ENCODE measurements around the gene CPD. TPM values are rescaled to one million over a fixed set of nuclear protein-coding genes. Genes with fewer than 3 reads are reported as not detected.

The CPD gene
- total RNA-seq, 4 donors from 2014 or later = 38.5 to 112 (median 60.3) TPM

DNA sequence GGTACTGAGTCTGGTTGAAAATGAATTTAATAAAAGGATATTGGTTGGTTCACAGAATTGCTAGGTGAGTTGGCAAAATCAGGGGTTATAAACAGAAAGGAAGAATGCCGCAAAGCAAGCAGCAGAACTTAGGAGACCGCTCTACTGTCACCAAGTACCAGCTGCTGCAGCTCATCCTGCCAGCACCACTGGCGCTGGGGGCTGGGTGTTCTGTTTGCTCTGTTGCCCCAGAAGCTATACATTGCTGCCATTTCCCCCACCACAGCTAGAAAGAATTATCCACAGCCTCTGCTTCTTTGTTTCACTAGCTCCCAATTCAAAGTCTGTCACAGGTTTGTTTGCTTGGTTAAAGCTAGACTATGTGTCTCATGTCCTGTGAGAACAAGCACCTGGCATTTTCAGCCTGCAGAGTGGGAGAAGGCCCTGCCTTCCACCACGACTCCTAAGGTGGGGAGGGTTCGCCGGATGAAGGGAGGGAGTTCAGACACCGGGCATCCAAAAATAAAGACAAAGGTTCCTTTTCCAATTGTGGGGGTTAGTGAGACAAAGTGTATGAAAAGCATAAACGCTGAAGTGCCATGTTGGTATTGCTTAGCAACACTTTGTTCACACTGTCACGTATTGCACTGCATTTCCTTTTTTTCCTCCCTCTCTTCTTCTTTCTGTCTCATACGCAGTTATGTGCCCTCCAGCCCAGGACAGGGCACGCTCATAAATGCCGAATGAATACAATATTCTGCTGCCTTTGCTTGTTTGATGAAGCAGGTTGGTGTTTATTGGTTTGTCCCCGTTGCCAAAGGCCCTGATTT, 9.6 kb upstream of the CPD start:
- DNase-seq (ENCODE audit: low spot score in 2 of 2) = no peak

DNA sequence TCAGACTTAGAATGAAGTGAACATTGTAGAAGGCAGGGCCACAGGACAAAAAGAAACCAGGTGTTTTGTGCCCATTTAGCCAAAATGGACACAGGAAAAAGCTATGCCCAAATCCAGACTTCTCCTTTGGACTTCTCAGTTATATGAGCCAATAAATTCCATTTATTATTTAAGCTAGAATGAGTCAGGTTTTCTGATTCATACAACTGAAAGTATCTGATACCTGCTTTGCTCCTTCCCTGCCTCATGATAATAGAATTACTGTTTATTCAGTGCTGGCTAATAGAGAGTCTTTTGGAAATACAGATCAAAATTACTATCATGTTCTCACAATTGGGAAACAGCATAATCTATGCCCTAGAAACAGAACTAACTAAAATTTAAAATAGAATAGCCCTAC, 8.7 kb upstream of the CPD start:
- Histone ChIP-seq H3K27me3 (no peaks in the 10 kb centered on the region), H3K9me3 (no peaks in the 10 kb centered on the region), H3K4me1 (no peaks in the 10 kb centered on the region), H3K27ac (no peak overlapping the region), H3K4me3 (no peak overlapping the region), H3K36me3 (no peaks in the 10 kb centered on the region)
- TF ChIP-seq, protein P1, sequence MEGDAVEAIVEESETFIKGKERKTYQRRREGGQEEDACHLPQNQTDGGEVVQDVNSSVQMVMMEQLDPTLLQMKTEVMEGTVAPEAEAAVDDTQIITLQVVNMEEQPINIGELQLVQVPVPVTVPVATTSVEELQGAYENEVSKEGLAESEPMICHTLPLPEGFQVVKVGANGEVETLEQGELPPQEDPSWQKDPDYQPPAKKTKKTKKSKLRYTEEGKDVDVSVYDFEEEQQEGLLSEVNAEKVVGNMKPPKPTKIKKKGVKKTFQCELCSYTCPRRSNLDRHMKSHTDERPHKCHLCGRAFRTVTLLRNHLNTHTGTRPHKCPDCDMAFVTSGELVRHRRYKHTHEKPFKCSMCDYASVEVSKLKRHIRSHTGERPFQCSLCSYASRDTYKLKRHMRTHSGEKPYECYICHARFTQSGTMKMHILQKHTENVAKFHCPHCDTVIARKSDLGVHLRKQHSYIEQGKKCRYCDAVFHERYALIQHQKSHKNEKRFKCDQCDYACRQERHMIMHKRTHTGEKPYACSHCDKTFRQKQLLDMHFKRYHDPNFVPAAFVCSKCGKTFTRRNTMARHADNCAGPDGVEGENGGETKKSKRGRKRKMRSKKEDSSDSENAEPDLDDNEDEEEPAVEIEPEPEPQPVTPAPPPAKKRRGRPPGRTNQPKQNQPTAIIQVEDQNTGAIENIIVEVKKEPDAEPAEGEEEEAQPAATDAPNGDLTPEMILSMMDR (IDR thresholded peaks at IDR 0.05) = no peak
- TF ChIP-seq EP300 (IDR thresholded peaks at IDR 0.05) (no peak), POLR2A (IDR thresholded peaks at IDR 0.05) (no peak)
- no peak for DNase-seq (ENCODE audit: low spot score in 2 of 2)

More for the DNA sequence above, 9.6 kb upstream of the CPD start:
- Histone ChIP-seq H3K36me3 (no peaks in the 10 kb centered on the region), H3K27ac (no peak overlapping the region), H3K9me3 (no peaks in the 10 kb centered on the region), H3K4me1 (no peaks in the 10 kb centered on the region), H3K4me3 (no peak overlapping the region), H3K27me3 (no peaks in the 10 kb centered on the region)
- WGBS, 2 donors = 73 to 74% methylated on average over 13 of the region's 13 CpGs
- TF ChIP-seq POLR2A (IDR thresholded peaks at IDR 0.05) (no peak), EP300 (IDR thresholded peaks at IDR 0.05) (no peak)
- TF ChIP-seq, protein P1 (IDR thresholded peaks at IDR 0.05) = no peak

DNA sequence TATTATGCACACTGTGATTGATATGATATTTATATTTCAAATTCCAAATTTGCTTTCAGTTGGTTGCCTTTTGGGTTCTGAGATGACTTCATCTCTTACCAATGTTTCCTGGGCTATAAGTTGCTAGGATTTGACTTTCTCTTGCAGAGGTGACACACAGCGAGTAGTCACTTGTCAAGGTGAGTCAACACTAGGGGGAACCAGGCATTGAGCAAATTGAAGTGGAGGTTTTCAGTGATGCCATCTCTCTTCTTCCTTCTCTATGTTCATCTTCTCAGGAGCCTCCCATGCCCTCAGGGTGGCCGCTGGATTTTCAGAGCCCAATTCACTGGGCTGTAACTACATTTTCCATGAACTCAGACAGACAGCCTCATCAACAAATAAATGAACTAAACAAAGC, 6.0 kb upstream of the CPD start:
- Histone ChIP-seq H3K36me3 (no peaks in the 10 kb centered on the region), H3K27me3 (no peaks in the 10 kb centered on the region), H3K9me3 (no peaks in the 10 kb centered on the region), H3K4me1 (peaks cover 0 to 18% (median 7%) of the 10 kb centered on the region in 4 donors), H3K4me3 (no peak overlapping the region), H3K27ac (no peak overlapping the region)
- no peak for DNase-seq (ENCODE audit: low spot score in 2 of 2)
- no peak for TF ChIP-seq POLR2A (IDR thresholded peaks at IDR 0.05)
- TF ChIP-seq, protein P1 (IDR thresholded peaks at IDR 0.05) = no peak
- no peak for TF ChIP-seq EP300 (IDR thresholded peaks at IDR 0.05)
- 83 to 91% methylated on average over 2 of the region's 2 CpGs for WGBS, 2 donors

DNA sequence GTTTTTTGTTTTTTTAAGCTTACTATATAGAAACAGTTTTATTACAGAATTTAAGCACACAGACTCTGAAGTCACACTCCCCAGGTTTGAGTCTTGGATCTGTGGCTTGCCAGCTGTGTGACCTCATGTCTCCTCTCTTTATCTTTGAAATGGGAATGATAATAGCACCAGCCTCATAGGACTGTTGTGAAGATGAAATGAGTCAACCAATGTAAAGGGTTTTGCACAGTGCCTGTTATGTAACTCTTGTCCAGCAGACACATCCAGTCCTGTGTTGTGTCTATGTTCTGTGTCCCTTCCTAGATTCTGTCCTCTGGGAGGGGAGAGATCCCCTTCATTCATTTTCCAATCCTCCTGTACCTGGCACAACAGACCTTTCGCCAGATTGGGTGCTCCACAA, 3.1 kb upstream of the CPD start:
- WGBS, 2 donors = 96 to 100% methylated on average over 1 of the region's 1 CpG
- TF ChIP-seq, protein P1 (IDR thresholded peaks at IDR 0.05) = no peak
- TF ChIP-seq POLR2A (IDR thresholded peaks at IDR 0.05) = no peak

DNA sequence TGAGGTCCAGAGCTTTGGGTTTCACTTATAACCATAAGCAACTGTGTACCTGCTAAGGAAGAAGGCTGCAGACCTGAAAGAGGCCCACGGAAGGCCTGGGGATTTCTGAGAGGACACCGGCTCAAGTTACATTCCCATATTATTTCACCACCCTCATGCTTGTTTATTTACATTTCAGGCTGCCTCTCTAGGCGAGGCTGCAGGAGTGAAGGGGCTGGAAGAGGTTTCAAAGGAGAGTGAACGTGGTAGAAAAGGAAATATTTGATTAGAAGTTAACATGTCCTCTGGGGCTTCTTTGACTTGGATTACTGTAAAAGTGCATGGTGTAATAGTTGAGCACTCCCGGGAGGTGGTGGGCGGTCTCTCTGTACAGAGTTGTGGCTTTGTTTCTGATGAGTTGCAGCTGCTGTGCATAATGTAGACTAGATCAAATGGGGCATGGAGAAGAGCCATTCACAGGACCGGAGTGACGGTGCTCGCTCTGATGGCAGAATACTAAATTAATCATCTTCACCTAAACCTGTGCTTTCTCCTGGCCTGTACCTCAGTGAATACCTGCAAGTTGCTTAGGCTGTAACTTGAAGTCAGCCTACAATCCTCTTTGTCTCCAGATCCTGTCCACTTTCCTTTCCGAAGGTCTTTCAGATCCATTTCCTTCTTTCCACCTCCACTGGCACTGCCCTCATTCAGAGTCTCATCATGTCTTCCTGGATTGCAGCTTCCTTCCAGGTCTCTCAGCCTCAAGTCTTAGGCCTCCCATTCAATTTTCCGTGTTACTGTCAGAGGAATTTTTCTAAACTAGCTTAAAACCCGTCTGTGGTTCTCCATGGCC, 1.9 kb upstream of the CPD start:
- TF ChIP-seq POLR2A (IDR thresholded peaks at IDR 0.05) = no peak
- TF ChIP-seq EP300 (IDR thresholded peaks at IDR 0.05) = peak in 1 of 2 donors; percentile 5
- TF ChIP-seq, protein P1 (IDR thresholded peaks at IDR 0.05) = no peak
- no peaks in the 10 kb centered on the region for H3K9me3 ChIP-seq
- no peak overlapping the region for H3K4me3 ChIP-seq
- no peaks in the 10 kb centered on the region for H3K27me3 ChIP-seq
- H3K27ac ChIP-seq = peak overlapping the region in 2 of 4 donors; percentile 28 to 30
- H3K4me1 ChIP-seq = peaks cover 0 to 47% (median 16%) of the 10 kb centered on the region in 4 donors
- WGBS, 2 donors = 49% methylated on average over 12 of the region's 12 CpGs
- H3K36me3 ChIP-seq = no peaks in the 10 kb centered on the region
- peak in 1 of 2 donors; percentile 15 for DNase-seq (ENCODE audit: low spot score in 2 of 2)

More for the DNA sequence above, 3.1 kb upstream of the CPD start:
- Histone ChIP-seq H3K27me3 (no peaks in the 10 kb centered on the region), H3K36me3 (no peaks in the 10 kb centered on the region), H3K27ac (no peak overlapping the region), H3K9me3 (no peaks in the 10 kb centered on the region), H3K4me3 (no peak overlapping the region), H3K4me1 (peaks cover 0 to 35% (median 10%) of the 10 kb centered on the region in 4 donors)
- DNase-seq (ENCODE audit: low spot score in 2 of 2) = no peak

All from tibial nerve (tissue), 4 donors.